ENCODE results near the gene GTF2A1L.
"Not testable (repeated sequence)": the region's sequence is repeated elsewhere in the genome, so short reads cannot be mapped to it uniquely, and the experiment has no call there.

Gene GTF2A1L

GRCh38 chr2:48592067-48592466, 25.6 kb upstream of the GTF2A1L start:
- H3K4me3 ChIP-seq (ENCODE audit: low read depth, low read length) = no peak overlapping the region
- no peak for TF ChIP-seq CTCF (IDR thresholded peaks at IDR 0.05; ENCODE audit: borderline replicate concordance, insufficient read depth, low read depth, low read length)

GRCh38 chr2:48596751-48597150, 20.9 kb upstream of the GTF2A1L start:
- not testable (repeated sequence) for H3K4me3 ChIP-seq (ENCODE audit: low read depth, low read length)

GRCh38 chr2:48597492-48597891, 20.2 kb upstream of the GTF2A1L start:
- TF ChIP-seq CTCF (IDR thresholded peaks at IDR 0.05; ENCODE audit: borderline replicate concordance, insufficient read depth, low read depth, low read length) = no peak
- H3K4me3 ChIP-seq (ENCODE audit: low read depth, low read length) = no peak overlapping the region

GRCh38 chr2:48600204-48600813, 17.3 kb upstream of the GTF2A1L start:
- peak; percentile 51 for TF ChIP-seq CTCF (IDR thresholded peaks at IDR 0.05; ENCODE audit: borderline replicate concordance, insufficient read depth, low read depth, low read length)
- H3K4me3 ChIP-seq (ENCODE audit: low read depth, low read length) = no peak overlapping the region

- no peak overlapping the region for H3K4me3 ChIP-seq (ENCODE audit: low read depth, low read length)
- TF ChIP-seq CTCF (IDR thresholded peaks at IDR 0.05; ENCODE audit: borderline replicate concordance, insufficient read depth, low read depth, low read length) = no peak
Observed at GRCh38 chr2:48600917-48601316, 16.7 kb upstream of the GTF2A1L start.

GRCh38 chr2:48601349-48601748, 16.3 kb upstream of the GTF2A1L start:
- peak; percentile 68 for TF ChIP-seq CTCF (IDR thresholded peaks at IDR 0.05; ENCODE audit: borderline replicate concordance, insufficient read depth, low read depth, low read length)
- no peak overlapping the region for H3K4me3 ChIP-seq (ENCODE audit: low read depth, low read length)

- H3K4me3 ChIP-seq (ENCODE audit: low read depth, low read length) = no peak overlapping the region
- no peak for TF ChIP-seq CTCF (IDR thresholded peaks at IDR 0.05; ENCODE audit: borderline replicate concordance, insufficient read depth, low read depth, low read length)
Observed at GRCh38 chr2:48605482-48606175, 12.0 kb upstream of the GTF2A1L start.
